Measurements from ENCODE around the gene NEURL1B.
A peak's percentile ranks its signal among the peaks of the same experiment; 100 is the strongest.

NEURL1B gene

DNA sequence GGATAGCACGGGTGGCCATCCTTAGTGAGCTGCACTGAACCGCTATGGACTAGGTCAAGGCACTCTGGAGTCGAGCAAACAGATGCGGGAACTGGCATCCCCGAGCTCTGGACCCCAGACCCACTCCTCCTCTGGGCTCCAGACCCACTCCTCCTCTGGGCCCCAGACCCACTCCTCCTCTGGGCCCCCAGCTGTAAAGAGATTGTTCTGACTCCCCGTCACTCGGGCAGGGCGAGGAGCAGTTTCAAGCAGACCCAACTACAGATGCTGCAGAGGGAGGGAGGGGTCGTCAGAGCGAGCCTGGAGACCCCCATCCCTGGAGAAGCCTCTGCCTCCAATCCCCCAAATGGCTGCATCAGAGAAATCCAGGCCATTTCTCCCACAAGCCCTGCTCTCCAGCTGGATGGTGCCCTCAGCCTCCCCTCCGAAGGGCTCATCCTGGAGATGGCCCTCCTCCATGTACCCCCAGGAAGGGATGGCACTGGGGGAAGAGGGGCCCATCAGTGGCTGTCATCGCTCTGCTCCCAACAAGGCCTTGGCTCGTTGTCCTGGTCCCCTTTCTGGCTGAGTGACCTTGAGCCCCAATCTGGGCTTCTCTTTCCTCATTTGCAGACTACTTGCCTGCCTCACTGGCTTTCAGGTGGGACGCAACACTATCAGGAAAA lies 91.3 kb downstream of the NEURL1B start:
- peak overlapping the region; percentile 64 for H3K4me3 ChIP-seq (ENCODE audit: low read length)
- H3K27me3 ChIP-seq (replicated peaks; ENCODE audit: control insufficient read depth, insufficient read depth, low read length): no peaks in the 10 kb centered on the region
- H3K9me3 ChIP-seq (ENCODE audit: control insufficient read depth, low read length): no peaks in the 10 kb centered on the region
- H3K36me3 ChIP-seq (ENCODE audit: control insufficient read depth, insufficient read depth, low read length, severe bottlenecking): no peaks in the 10 kb centered on the region
- H3K9ac ChIP-seq (ENCODE audit: low read length): peak overlapping the region; percentile 88
- peaks cover 25% of the 10 kb centered on the region for H3K4me1 ChIP-seq (ENCODE audit: control insufficient read depth, insufficient read depth, low read length)
- no peak for DNase-seq (ENCODE audit: low read depth)

DNA sequence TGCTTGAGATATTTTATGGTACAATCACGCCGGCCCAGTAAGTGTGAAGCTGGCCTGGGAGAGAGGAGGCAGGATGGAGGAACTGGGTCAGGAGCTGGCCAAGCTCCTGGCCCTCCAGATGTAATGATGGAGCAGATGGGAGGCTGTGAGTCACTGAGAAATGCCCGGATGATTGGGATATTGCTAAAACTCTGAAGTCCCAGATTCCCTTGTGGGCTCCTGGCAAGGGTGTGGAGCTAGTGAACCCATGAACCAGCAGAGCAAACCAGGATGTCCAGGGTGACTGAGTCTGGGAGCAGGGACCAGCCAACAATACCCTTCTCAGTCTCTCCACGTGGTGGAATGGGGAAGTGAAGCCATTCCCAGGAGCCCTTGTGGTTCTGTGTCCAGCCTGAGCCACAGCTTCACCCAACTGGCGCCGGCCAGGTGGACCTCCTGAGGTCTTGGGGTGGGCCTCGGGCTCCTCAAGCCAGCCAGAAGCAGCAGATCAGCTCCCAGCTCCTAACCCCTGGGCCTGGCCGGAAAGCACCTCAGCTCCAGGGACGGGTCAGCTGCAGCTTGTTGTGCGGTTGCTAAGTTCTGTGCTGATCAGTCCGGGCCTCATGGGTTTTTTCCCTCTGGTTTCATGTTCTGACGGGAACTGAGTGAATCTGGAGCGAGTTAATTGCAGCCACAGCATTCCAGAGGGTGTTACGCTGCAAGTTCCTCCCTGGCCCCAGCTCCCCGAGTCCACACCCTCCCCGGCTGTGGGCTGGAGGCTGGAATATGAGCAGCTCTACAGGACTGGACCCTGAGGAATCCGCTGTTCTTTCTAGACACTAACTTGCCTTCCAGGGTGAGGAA lies 92.3 kb downstream of the NEURL1B start:
- Histone ChIP-seq H3K9me3 (ENCODE audit: control insufficient read depth, low read length) (no peaks in the 10 kb centered on the region), H3K9ac (ENCODE audit: low read length) (peak overlapping the region; percentile 88), H3K4me3 (ENCODE audit: low read length) (peak overlapping the region; percentile 64), H3K27me3 (replicated peaks; ENCODE audit: control insufficient read depth, insufficient read depth, low read length) (no peaks in the 10 kb centered on the region), H3K4me1 (ENCODE audit: control insufficient read depth, insufficient read depth, low read length) (peaks cover 25% of the 10 kb centered on the region), H3K36me3 (ENCODE audit: control insufficient read depth, insufficient read depth, low read length, severe bottlenecking) (no peaks in the 10 kb centered on the region)
- DNase-seq (ENCODE audit: low read depth): peak; percentile 97

DNA sequence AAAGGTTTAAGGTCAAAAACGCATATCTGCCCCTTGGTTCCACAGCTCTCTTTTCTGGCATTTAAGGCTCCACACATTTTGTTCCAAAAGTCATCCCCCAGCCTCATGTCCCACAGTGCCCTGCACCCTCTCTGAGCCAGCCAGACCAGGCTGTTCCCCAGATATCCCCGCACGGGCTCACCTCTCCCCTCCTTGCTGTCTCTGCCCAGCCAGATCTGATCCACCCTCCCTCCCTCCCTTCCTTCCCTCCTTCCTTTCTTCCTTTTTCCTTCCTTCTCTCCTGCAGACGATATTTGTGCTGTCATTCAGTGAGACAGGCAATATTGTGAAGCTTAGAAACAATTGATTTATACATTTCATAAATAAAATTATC lies 92.9 kb downstream of the NEURL1B start:
- Histone ChIP-seq H3K4me1 (ENCODE audit: control insufficient read depth, insufficient read depth, low read length) (peaks cover 25% of the 10 kb centered on the region), H3K27me3 (replicated peaks; ENCODE audit: control insufficient read depth, insufficient read depth, low read length) (no peaks in the 10 kb centered on the region), H3K36me3 (ENCODE audit: control insufficient read depth, insufficient read depth, low read length, severe bottlenecking) (no peaks in the 10 kb centered on the region), H3K9me3 (ENCODE audit: control insufficient read depth, low read length) (no peaks in the 10 kb centered on the region), H3K4me3 (ENCODE audit: low read length) (peak overlapping the region; percentile 33), H3K9ac (ENCODE audit: low read length) (peak overlapping the region; percentile 88)
- DNase-seq (ENCODE audit: low read depth): no peak

DNA sequence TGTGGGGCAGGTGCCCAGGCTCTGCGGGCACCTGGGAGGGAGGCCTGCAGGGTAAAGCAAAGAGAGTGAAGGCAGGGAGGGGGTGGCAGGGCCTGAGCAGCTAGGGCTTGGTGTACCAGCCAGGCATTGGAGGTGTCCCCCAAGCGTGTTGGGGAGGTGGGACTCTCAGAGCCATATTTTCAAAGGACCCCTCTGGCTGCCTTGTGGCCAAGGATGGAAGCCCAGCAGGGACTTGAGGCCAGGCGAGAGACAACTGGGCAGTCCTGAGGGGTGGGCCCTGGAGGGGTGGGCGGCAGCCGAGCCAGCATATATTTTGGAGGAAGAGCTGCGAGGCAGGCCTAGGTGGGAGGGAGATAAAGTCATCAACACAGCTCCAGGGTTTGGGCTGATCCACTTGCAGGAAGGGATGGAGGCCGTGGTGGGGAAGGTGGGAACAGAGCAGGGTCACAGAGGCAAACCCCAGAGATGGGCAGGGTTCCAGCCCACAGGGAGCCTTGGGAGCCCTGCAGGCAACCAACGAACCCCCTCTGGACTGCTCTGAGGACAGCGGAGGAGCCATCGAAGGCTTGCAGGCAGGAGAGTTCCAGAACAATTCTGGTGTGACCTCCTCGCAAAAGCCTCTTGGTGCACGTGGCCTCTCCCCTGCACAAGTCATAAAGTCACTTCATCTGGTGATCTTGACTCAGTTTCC lies 94.2 kb downstream of the NEURL1B start:
- H3K9ac ChIP-seq (ENCODE audit: low read length): peak overlapping the region; percentile 88
- no peak for DNase-seq (ENCODE audit: low read depth)
- peaks cover 28% of the 10 kb centered on the region for H3K4me1 ChIP-seq (ENCODE audit: control insufficient read depth, insufficient read depth, low read length)
- no peak overlapping the region for H3K4me3 ChIP-seq (ENCODE audit: low read length)
- no peaks in the 10 kb centered on the region for H3K36me3 ChIP-seq (ENCODE audit: control insufficient read depth, insufficient read depth, low read length, severe bottlenecking)
- H3K9me3 ChIP-seq (ENCODE audit: control insufficient read depth, low read length): no peaks in the 10 kb centered on the region
- H3K27me3 ChIP-seq (replicated peaks; ENCODE audit: control insufficient read depth, insufficient read depth, low read length): no peaks in the 10 kb centered on the region

DNA sequence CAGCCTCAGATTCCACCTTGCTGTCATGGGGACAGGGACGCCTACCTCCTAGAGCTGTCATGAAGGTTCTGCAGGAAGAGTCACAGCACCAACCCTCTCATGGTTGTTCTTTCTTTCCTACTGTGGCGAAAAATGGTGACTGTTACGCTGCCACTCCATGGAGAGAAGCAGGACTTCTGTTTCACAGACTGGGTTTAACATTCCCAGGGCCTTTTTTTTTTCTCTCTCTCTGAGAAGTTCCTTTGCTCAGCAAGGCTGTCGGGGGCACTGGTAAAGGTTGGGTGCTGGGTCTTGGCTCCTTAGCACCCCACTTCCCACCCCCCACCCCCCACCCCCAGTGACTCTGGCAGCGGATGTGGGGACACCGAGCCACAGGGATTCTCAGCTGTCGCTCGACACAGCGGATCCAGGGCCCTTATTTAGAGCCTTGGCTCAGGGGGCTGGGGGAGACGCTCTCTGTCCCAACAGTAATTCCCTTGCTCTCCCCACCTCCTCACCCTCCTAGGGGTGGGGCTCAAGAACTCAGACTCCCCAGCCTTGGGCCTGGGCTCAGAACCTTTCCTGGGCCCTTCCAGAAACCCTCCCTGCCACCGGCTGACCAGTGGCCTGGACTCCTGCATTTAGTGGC lies 95.6 kb downstream of the NEURL1B start:
- Histone ChIP-seq H3K27me3 (replicated peaks; ENCODE audit: control insufficient read depth, insufficient read depth, low read length) (no peaks in the 10 kb centered on the region), H3K4me3 (ENCODE audit: low read length) (no peak overlapping the region), H3K9ac (ENCODE audit: low read length) (no peak overlapping the region), H3K36me3 (ENCODE audit: control insufficient read depth, insufficient read depth, low read length, severe bottlenecking) (no peaks in the 10 kb centered on the region), H3K4me1 (ENCODE audit: control insufficient read depth, insufficient read depth, low read length) (peaks cover 41% of the 10 kb centered on the region), H3K9me3 (ENCODE audit: control insufficient read depth, low read length) (no peaks in the 10 kb centered on the region)
- peak; percentile 22 for DNase-seq (ENCODE audit: low read depth)

DNA sequence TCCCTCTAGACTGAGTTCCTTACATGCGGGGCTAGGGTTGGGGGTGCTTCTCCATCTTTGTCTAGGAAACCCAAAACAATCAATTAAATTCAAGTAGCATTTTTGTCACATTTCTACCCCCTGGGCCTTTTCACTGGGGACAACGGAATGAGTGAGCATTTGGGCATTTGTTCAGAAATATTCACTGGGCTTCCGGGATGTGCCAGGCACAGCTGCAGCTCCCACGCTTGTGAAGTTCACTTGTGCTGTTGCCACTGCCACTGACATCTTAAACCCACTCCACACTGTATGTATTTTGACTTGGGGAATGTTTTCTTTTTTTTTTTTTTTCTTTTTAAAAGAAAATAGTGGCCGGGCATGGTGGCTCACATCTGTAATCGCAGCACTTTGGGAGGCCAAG lies 98.3 kb downstream of the NEURL1B start:
- H3K4me1 ChIP-seq (ENCODE audit: control insufficient read depth, insufficient read depth, low read length): peaks cover 23% of the 10 kb centered on the region
- no peaks in the 10 kb centered on the region for H3K36me3 ChIP-seq (ENCODE audit: control insufficient read depth, insufficient read depth, low read length, severe bottlenecking)
- no peak for DNase-seq (ENCODE audit: low read depth)
- no peak overlapping the region for H3K9ac ChIP-seq (ENCODE audit: low read length)
- H3K27me3 ChIP-seq (replicated peaks; ENCODE audit: control insufficient read depth, insufficient read depth, low read length): no peaks in the 10 kb centered on the region
- no peak overlapping the region for H3K4me3 ChIP-seq (ENCODE audit: low read length)
- no peaks in the 10 kb centered on the region for H3K9me3 ChIP-seq (ENCODE audit: control insufficient read depth, low read length)

DNA sequence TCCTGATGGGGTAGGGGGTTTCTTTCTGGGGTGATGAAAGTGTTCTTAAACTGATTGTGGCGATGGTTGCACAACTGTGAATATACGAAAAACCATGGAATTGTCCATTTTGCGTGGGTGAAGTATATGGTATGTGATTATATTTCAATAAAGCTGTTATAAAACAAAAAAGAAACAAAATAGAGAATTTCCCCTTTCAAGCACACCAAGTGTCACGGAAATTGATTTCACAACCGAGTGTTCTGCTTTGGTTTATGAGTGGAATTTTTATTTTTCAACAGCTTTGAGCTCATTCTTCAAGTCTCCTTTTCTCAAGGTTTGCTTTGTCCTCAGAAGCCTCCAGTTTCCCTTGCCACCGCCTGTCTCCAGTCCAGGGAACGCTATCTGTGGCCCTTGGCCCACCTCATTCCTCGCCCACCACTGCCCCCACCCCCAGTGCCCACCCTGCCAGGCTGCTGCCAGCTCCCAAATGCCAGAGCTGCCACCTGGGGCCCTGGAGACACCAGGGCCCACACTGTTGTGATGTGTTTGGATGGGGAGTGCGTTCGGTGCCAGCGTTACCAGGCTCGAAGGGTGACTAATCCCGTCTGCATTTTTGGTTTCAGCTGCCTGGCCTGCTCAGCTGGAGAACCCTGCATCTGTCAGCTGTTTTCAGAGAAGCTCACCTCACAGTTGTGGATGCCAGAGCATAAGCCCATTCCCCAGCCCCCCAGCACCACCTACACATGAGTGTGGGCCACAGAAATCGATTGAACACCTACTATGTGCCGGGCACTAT lies 99.6 kb downstream of the NEURL1B start:
- Histone ChIP-seq H3K27me3 (replicated peaks; ENCODE audit: control insufficient read depth, insufficient read depth, low read length) (no peaks in the 10 kb centered on the region), H3K4me3 (ENCODE audit: low read length) (peak overlapping the region; percentile 9), H3K36me3 (ENCODE audit: control insufficient read depth, insufficient read depth, low read length, severe bottlenecking) (no peaks in the 10 kb centered on the region), H3K4me1 (ENCODE audit: control insufficient read depth, insufficient read depth, low read length) (peaks cover 17% of the 10 kb centered on the region), H3K9me3 (ENCODE audit: control insufficient read depth, low read length) (no peaks in the 10 kb centered on the region), H3K9ac (ENCODE audit: low read length) (peak overlapping the region; percentile 73)
- peak; percentile 95 for DNase-seq (ENCODE audit: low read depth)

Measured in adipocyte (in vitro differentiated cells).